ENCODE measurements around the gene ITGAX. TPM values are rescaled to one million over a fixed set of nuclear protein-coding genes. Genes with fewer than 3 reads are reported as not detected.

The ITGAX gene
- total RNA-seq, 1 donor, result 0.36 TPM

DNA sequence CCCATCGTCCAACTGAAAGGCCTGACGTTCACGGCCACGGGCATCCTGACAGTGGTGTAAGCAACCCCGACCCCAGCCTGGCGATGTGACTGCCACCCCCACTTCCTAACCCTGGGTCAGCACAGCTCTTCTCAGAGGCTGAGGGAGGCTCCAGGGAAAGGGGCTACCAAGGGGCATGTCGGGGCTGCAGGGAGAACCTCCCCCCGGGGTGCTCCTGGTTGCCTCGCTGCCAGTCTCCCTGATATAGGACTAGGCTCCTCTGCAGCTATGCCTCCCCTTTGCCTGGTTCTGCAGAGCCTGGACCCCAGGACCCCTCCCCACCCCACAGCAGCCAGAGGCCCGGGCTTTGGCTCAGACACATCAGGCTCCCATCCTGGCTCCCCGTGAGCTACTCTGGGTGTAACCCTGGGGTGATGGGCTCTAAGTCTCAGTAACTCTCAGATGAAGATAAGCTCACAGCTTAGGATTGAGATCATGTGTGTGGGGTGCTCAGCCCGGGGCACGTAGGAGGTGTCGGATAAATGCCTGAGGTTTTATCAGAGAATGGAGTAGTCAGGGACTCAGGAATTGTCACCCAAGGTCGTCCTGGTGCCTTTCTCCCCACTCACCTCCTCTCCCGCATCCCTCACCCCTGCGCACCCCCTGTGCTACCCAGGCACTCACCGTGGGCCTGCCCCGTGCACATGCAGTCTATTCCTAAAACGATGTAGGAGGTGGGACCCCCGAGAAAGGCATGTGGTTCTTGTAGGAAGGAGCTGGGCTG lies 48.8 kb downstream of the ITGAX start:
- H3K4me3 ChIP-seq (ENCODE audit: insufficient read depth, low read length), result peak overlapping the region; percentile 44
- peaks cover 4% of the 10 kb centered on the region for H3K4me1 ChIP-seq (ENCODE audit: insufficient read depth, low read length)

GRCh38 chr16:31404353-31405064 lies 49.5 kb downstream of the ITGAX start:
- Histone ChIP-seq H3K4me2 (ENCODE audit: insufficient read depth, low read length) (peak overlapping the region; percentile 56), H3K4me3 (ENCODE audit: insufficient read depth, low read length) (peak overlapping the region; percentile 44), H4K20me1 (ENCODE audit: insufficient read depth, low read length) (no peaks in the 10 kb centered on the region), H2AFZ (ENCODE audit: low read length) (peak overlapping the region; percentile 47), H3K27ac (ENCODE audit: low read depth, low read length) (no peak overlapping the region), H3K4me1 (ENCODE audit: insufficient read depth, low read length) (peaks cover 4% of the 10 kb centered on the region), H3K79me2 (ENCODE audit: insufficient read depth, low read length) (no peaks in the 10 kb centered on the region), H3K36me3 (ENCODE audit: insufficient read depth, low read length) (no peaks in the 10 kb centered on the region), H3K9me3 (ENCODE audit: low read depth, low read length) (no peaks in the 10 kb centered on the region), H3K27me3 (ENCODE audit: insufficient read depth, low read length) (peaks cover 3% of the 10 kb centered on the region)
- TF ChIP-seq, protein P1, sequence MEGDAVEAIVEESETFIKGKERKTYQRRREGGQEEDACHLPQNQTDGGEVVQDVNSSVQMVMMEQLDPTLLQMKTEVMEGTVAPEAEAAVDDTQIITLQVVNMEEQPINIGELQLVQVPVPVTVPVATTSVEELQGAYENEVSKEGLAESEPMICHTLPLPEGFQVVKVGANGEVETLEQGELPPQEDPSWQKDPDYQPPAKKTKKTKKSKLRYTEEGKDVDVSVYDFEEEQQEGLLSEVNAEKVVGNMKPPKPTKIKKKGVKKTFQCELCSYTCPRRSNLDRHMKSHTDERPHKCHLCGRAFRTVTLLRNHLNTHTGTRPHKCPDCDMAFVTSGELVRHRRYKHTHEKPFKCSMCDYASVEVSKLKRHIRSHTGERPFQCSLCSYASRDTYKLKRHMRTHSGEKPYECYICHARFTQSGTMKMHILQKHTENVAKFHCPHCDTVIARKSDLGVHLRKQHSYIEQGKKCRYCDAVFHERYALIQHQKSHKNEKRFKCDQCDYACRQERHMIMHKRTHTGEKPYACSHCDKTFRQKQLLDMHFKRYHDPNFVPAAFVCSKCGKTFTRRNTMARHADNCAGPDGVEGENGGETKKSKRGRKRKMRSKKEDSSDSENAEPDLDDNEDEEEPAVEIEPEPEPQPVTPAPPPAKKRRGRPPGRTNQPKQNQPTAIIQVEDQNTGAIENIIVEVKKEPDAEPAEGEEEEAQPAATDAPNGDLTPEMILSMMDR (IDR thresholded peaks at IDR 0.05; ENCODE audit: extremely low read depth, low read depth, low read length), result no peak
- no peak for DNase-seq (ENCODE audit: insufficient read length, low spot score, missing footprints)

More for the DNA sequence above, 48.8 kb downstream of the ITGAX start:
- TF ChIP-seq, protein P1 (IDR thresholded peaks at IDR 0.05; ENCODE audit: extremely low read depth, low read depth, low read length), result no peak
- H3K36me3 ChIP-seq (ENCODE audit: insufficient read depth, low read length), result no peaks in the 10 kb centered on the region
- no peaks in the 10 kb centered on the region for H3K79me2 ChIP-seq (ENCODE audit: insufficient read depth, low read length)
- no peaks in the 10 kb centered on the region for H4K20me1 ChIP-seq (ENCODE audit: insufficient read depth, low read length)
- no peak overlapping the region for H2AFZ ChIP-seq (ENCODE audit: low read length)
- H3K9me3 ChIP-seq (ENCODE audit: low read depth, low read length), result no peaks in the 10 kb centered on the region
- peaks cover 3% of the 10 kb centered on the region for H3K27me3 ChIP-seq (ENCODE audit: insufficient read depth, low read length)
- H3K4me2 ChIP-seq (ENCODE audit: insufficient read depth, low read length), result peak overlapping the region; percentile 56
- DNase-seq (ENCODE audit: insufficient read length, low spot score, missing footprints), result no peak
- no peak overlapping the region for H3K27ac ChIP-seq (ENCODE audit: low read depth, low read length)

DNA sequence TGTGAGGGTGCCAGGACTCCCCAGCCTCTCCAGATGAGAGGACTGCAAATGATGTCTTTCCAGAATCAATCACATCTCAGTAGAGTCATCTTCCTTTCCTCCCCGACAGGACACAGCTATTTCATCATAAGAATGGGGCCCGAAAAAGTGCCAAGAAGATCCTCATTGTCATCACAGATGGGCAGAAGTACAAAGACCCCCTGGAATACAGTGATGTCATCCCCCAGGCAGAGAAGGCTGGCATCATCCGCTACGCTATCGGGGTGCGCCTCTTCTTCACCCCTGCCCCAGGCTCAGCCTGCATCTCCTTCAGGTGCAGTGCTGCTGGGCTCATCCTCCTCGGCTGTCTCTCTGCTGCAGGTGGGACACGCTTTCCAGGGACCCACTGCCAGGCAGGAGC lies 52.4 kb downstream of the ITGAX start:
- H3K4me3 ChIP-seq (ENCODE audit: insufficient read depth, low read length), result no peak overlapping the region
- DNase-seq (ENCODE audit: insufficient read length, low spot score, missing footprints), result no peak
- no peak overlapping the region for H3K4me2 ChIP-seq (ENCODE audit: insufficient read depth, low read length)
- no peaks in the 10 kb centered on the region for H3K9me3 ChIP-seq (ENCODE audit: low read depth, low read length)
- TF ChIP-seq, protein P1 (IDR thresholded peaks at IDR 0.05; ENCODE audit: extremely low read depth, low read depth, low read length), result no peak
- no peaks in the 10 kb centered on the region for H3K79me2 ChIP-seq (ENCODE audit: insufficient read depth, low read length)
- H4K20me1 ChIP-seq (ENCODE audit: insufficient read depth, low read length), result no peaks in the 10 kb centered on the region
- H3K27me3 ChIP-seq (ENCODE audit: insufficient read depth, low read length), result peaks cover 3% of the 10 kb centered on the region
- no peak overlapping the region for H3K27ac ChIP-seq (ENCODE audit: low read depth, low read length)
- H2AFZ ChIP-seq (ENCODE audit: low read length), result no peak overlapping the region
- H3K36me3 ChIP-seq (ENCODE audit: insufficient read depth, low read length), result no peaks in the 10 kb centered on the region
- H3K4me1 ChIP-seq (ENCODE audit: insufficient read depth, low read length), result peaks cover 4% of the 10 kb centered on the region

GRCh38 chr16:31409433-31409832 lies 54.5 kb downstream of the ITGAX start:
- no peak overlapping the region for H3K4me2 ChIP-seq (ENCODE audit: insufficient read depth, low read length)
- H3K36me3 ChIP-seq (ENCODE audit: insufficient read depth, low read length), result no peaks in the 10 kb centered on the region
- TF ChIP-seq, protein P1 (IDR thresholded peaks at IDR 0.05; ENCODE audit: extremely low read depth, low read depth, low read length), result no peak
- H3K79me2 ChIP-seq (ENCODE audit: insufficient read depth, low read length), result no peaks in the 10 kb centered on the region
- no peak overlapping the region for H3K4me3 ChIP-seq (ENCODE audit: insufficient read depth, low read length)
- DNase-seq (ENCODE audit: insufficient read length, low spot score, missing footprints), result no peak
- H2AFZ ChIP-seq (ENCODE audit: low read length), result no peak overlapping the region
- no peaks in the 10 kb centered on the region for H4K20me1 ChIP-seq (ENCODE audit: insufficient read depth, low read length)
- H3K4me1 ChIP-seq (ENCODE audit: insufficient read depth, low read length), result no peaks in the 10 kb centered on the region
- no peaks in the 10 kb centered on the region for H3K9me3 ChIP-seq (ENCODE audit: low read depth, low read length)
- H3K27ac ChIP-seq (ENCODE audit: low read depth, low read length), result no peak overlapping the region
- peaks cover 3% of the 10 kb centered on the region for H3K27me3 ChIP-seq (ENCODE audit: insufficient read depth, low read length)

Measured in osteoblast (primary cell).